ENCODE measurements around the gene CENPV.

GRCh38 chr17:16306211-16306610 is 47.1 kb downstream of the CENPV start:
- TF ChIP-seq CTCF (conservative IDR thresholded peaks at IDR 0.05; ENCODE audit: low read length) (no peak), EZH2phosphoT487 (IDR thresholded peaks at IDR 0.05; ENCODE audit: borderline replicate concordance) (no peak)
